Measurements from ENCODE around the gene TOP1.
A peak's percentile ranks its signal among the peaks of the same experiment; 100 is the strongest.

TOP1 gene

DNA sequence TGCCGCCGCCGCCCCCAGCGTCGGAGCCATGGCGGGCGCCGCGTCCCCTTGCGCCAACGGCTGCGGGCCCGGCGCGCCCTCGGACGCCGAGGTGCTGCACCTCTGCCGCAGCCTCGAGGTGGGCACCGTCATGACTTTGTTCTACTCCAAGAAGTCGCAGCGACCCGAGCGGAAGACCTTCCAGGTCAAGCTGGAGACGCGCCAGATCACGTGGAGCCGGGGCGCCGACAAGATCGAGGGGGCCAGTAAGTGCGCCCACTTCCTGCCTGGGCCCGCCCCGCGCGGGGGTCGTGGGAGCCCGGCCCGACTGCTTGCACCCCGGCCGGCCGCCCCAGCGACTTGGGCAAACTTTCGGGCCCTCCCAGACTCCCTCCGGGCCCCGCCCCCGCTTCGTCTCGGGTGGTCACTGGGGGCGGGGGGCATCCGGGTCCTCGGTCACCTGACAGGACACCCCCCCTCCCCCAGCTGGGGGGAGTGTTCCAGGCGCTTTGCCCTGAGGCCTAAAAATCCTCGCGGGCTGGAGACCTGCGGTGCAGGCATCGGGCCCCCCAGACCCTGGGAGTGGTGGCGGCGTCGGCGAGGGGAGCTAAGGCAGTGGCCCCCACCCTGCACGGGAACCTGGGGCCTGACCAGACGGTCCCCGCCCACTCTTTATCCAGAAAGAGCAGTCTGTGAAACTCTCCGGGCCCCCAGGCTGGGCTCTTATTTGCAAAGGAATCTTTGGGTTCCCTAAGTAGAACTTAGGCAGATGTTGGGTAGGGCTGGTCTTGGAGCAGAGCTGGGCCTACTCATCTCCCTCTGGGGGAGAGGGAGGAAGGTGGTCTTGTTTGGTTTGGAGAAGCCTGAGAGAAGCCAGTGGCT is 109.2 kb downstream of the TOP1 start (continued):
- TF ChIP-seq ZNF341 (tag by site-specific recombination; IDR thresholded peaks at IDR 0.05; ENCODE audit: low read depth) (peak; percentile 52), ZNF248 (tag by site-specific recombination; IDR thresholded peaks at IDR 0.05) (no peak), FEZF1 (tag by site-specific recombination; IDR thresholded peaks at IDR 0.05) (no peak), ZNF354C (tag by site-specific recombination; IDR thresholded peaks at IDR 0.05; ENCODE audit: borderline replicate concordance, low read depth) (no peak), ZNF37A (tag by site-specific recombination; IDR thresholded peaks at IDR 0.05) (no peak), ZNF837 (tag by site-specific recombination; IDR thresholded peaks at IDR 0.05) (no peak), ZNF174 (tag by site-specific recombination; IDR thresholded peaks at IDR 0.05) (no peak), ZFP3 (tag by site-specific recombination; IDR thresholded peaks at IDR 0.05; ENCODE audit: low read depth) (no peak), ZNF510 (tag by site-specific recombination; IDR thresholded peaks at IDR 0.05; ENCODE audit: insufficient replicate concordance) (no peak), ZNF521 (tag by site-specific recombination; IDR thresholded peaks at IDR 0.05) (no peak), ZNF791 (tag by site-specific recombination; IDR thresholded peaks at IDR 0.05) (no peak), SP3 (tag by site-specific recombination; IDR thresholded peaks at IDR 0.05) (peak; percentile 80), MYNN (tag by site-specific recombination; IDR thresholded peaks at IDR 0.05; ENCODE audit: borderline replicate concordance) (no peak; the same call in 1 of the 2 replicates)
- TF ChIP-seq, protein P1, sequence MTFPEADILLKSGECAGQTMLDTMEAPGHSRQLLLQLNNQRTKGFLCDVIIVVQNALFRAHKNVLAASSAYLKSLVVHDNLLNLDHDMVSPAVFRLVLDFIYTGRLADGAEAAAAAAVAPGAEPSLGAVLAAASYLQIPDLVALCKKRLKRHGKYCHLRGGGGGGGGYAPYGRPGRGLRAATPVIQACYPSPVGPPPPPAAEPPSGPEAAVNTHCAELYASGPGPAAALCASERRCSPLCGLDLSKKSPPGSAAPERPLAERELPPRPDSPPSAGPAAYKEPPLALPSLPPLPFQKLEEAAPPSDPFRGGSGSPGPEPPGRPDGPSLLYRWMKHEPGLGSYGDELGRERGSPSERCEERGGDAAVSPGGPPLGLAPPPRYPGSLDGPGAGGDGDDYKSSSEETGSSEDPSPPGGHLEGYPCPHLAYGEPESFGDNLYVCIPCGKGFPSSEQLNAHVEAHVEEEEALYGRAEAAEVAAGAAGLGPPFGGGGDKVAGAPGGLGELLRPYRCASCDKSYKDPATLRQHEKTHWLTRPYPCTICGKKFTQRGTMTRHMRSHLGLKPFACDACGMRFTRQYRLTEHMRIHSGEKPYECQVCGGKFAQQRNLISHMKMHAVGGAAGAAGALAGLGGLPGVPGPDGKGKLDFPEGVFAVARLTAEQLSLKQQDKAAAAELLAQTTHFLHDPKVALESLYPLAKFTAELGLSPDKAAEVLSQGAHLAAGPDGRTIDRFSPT (tag by site-specific recombination; IDR thresholded peaks at IDR 0.05) = peak; percentile 68
- TF ChIP-seq, protein P2, sequence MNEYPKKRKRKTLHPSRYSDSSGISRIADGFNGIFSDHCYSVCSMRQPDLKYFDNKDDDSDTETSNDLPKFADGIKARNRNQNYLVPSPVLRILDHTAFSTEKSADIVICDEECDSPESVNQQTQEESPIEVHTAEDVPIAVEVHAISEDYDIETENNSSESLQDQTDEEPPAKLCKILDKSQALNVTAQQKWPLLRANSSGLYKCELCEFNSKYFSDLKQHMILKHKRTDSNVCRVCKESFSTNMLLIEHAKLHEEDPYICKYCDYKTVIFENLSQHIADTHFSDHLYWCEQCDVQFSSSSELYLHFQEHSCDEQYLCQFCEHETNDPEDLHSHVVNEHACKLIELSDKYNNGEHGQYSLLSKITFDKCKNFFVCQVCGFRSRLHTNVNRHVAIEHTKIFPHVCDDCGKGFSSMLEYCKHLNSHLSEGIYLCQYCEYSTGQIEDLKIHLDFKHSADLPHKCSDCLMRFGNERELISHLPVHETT (tag by site-specific recombination; IDR thresholded peaks at IDR 0.05) = no peak
- TF ChIP-seq, protein P3, sequence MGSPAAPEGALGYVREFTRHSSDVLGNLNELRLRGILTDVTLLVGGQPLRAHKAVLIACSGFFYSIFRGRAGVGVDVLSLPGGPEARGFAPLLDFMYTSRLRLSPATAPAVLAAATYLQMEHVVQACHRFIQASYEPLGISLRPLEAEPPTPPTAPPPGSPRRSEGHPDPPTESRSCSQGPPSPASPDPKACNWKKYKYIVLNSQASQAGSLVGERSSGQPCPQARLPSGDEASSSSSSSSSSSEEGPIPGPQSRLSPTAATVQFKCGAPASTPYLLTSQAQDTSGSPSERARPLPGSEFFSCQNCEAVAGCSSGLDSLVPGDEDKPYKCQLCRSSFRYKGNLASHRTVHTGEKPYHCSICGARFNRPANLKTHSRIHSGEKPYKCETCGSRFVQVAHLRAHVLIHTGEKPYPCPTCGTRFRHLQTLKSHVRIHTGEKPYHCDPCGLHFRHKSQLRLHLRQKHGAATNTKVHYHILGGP (tag by site-specific recombination; IDR thresholded peaks at IDR 0.05) = no peak
- TF ChIP-seq, protein P4, sequence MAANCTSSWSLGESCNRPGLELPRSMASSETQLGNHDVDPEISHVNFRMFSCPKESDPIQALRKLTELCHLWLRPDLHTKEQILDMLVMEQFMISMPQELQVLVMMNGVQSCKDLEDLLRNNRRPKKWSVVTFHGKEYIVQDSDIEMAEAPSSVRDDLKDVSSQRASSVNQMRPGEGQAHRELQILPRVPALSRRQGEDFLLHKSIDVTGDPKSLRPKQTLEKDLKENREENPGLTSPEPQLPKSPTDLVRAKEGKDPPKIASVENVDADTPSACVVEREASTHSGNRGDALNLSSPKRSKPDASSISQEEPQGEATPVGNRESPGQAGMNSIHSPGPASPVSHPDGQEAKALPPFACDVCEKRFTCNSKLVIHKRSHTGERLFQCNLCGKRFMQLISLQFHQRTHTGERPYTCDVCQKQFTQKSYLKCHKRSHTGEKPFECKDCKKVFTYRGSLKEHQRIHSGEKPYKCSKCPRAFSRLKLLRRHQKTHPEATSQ (tag by site-specific recombination; IDR thresholded peaks at IDR 0.05) = no peak
- TF ChIP-seq, protein P5, sequence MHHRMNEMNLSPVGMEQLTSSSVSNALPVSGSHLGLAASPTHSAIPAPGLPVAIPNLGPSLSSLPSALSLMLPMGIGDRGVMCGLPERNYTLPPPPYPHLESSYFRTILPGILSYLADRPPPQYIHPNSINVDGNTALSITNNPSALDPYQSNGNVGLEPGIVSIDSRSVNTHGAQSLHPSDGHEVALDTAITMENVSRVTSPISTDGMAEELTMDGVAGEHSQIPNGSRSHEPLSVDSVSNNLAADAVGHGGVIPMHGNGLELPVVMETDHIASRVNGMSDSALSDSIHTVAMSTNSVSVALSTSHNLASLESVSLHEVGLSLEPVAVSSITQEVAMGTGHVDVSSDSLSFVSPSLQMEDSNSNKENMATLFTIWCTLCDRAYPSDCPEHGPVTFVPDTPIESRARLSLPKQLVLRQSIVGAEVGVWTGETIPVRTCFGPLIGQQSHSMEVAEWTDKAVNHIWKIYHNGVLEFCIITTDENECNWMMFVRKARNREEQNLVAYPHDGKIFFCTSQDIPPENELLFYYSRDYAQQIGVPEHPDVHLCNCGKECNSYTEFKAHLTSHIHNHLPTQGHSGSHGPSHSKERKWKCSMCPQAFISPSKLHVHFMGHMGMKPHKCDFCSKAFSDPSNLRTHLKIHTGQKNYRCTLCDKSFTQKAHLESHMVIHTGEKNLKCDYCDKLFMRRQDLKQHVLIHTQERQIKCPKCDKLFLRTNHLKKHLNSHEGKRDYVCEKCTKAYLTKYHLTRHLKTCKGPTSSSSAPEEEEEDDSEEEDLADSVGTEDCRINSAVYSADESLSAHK (tag by site-specific recombination; IDR thresholded peaks at IDR 0.05) = no peak

Data from HEK293 (cell line).